ENCODE data around the gene PRDM15. TPM values are rescaled to one million over a fixed set of nuclear protein-coding genes. Genes with fewer than 3 reads are reported as not detected.

PRDM15 gene
- total RNA-seq, 5 donors from 2014 or later (not counting 1 experiment from before 2014, with no cell fraction given), result 17.8 to 22.0 (median 20.7) TPM

GRCh38 chr21:41768437-41769042, 110.6 kb downstream of the PRDM15 start:
- Mint-ChIP-seq H3K4me3 (peak overlapping the region; percentile 75 to 90 (median 76)), H3K27me3 (peaks cover 38 to 81% of the 10 kb centered on the region in 2 donors), H3K36me3 (no peaks in the 10 kb centered on the region), H3K27ac (peak overlapping the region in 1 of 2 donors; percentile 28), H3K4me1 (peaks cover 22 to 28% (median 28%) of the 10 kb centered on the region in 3 donors), H3K9me3 (no peaks in the 10 kb centered on the region)
- DNase-seq (peak in 12 of 35 experiments; percentile 14 to 47 (median 18)), ATAC-seq (replicated peaks in 1 of 4) (peak; percentile 41 to 50 (median 46))
- H3K27ac ChIP-seq (ENCODE audit: low read length), result no peak overlapping the region
- H3K4me1 ChIP-seq (ENCODE audit: control insufficient read depth in 1 of 2, extremely low read depth in 1 of 2, insufficient read depth in 2 of 2, low read length in 2 of 2), result peaks cover 19 to 31% of the 10 kb centered on the region in 2 experiments
- H3K4me3 ChIP-seq (ENCODE audit: control insufficient read depth in 1 of 2, extremely low read depth in 1 of 2, low read length in 1 of 2), result peak overlapping the region; percentile 36 to 68
- POLR2A ChIA-PET, result interaction anchor here in 1 of 2 donors (0.6 kb wide), 1 partner anchor 398 kb away, joined by 3 read pairs; no protein-coding TSS in a partner anchor
- CTCF ChIA-PET, result no interaction called here
- no peaks in the 10 kb centered on the region for H3K9me3 ChIP-seq
- WGBS (ENCODE audit: insufficient coverage), result 0% methylated on average over 6 of the region's 17 CpGs
- peaks cover 5 to 82% of the 10 kb centered on the region in 2 experiments for H3K27me3 ChIP-seq (replicated peaks in 1 of 2; ENCODE audit: control insufficient read depth in 2 of 2, extremely low read depth in 1 of 2, insufficient read depth in 2 of 2, low read length in 1 of 2)
- no peaks in the 10 kb centered on the region for H3K36me3 ChIP-seq (ENCODE audit: control insufficient read depth in 2 of 2, extremely low read depth in 1 of 2, insufficient read depth in 1 of 2, low read length in 1 of 2)

DNA sequence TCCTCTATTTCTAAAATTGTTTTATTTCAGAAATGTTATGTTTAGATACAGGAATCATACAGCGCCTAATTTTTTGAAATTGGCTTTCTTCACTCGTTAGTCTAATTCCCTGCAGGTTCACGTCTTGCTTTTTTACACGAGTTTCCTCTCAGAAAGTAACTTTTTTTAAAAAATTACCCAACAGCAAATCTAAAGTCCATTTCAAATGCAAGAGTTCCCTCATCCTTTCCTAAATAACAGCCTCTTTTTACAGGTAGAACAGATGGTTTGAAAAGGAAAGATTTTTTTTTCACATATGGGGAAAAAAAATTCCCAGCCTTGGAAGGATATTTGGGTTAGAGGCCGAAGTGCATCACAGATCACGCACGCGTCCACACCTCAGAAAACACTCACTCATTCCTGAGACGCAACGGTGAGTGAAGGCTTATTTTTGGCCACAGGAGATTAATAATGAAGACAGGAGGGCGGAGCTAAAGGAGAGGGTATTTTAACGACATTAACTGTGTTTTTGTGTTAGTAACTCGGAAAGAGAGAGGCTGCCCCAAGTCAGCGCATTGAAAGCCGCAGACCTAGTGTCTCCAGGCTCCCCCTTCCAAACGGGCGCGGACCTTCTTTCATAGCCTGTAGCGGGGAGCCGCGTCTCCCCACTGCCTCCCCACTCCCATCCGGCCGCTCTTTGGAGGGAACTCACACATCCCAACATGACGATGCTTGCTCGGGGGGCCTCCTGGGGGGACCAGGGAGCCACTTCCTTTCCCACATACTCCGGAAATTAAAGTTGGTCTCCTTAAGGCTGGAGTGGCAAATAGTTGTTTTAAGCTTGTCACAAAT, 111.3 kb downstream of the PRDM15 start:
- Histone ChIP-seq H3K27ac (ENCODE audit: low read length) (no peak overlapping the region), H3K9me3 (no peaks in the 10 kb centered on the region), H3K4me3 (ENCODE audit: control insufficient read depth in 1 of 2, extremely low read depth in 1 of 2, low read length in 1 of 2) (peak overlapping the region; percentile 36 to 68), H3K27me3 (replicated peaks in 1 of 2; ENCODE audit: control insufficient read depth in 2 of 2, extremely low read depth in 1 of 2, insufficient read depth in 2 of 2, low read length in 1 of 2) (peaks cover 9 to 87% of the 10 kb centered on the region in 2 experiments), H3K36me3 (ENCODE audit: control insufficient read depth in 2 of 2, extremely low read depth in 1 of 2, insufficient read depth in 1 of 2, low read length in 1 of 2) (no peaks in the 10 kb centered on the region), H3K4me1 (ENCODE audit: control insufficient read depth in 1 of 2, extremely low read depth in 1 of 2, insufficient read depth in 2 of 2, low read length in 2 of 2) (peaks cover 19 to 31% of the 10 kb centered on the region in 2 experiments)
- Mint-ChIP-seq H3K27ac (no peak overlapping the region), H3K4me3 (peak overlapping the region; percentile 75 to 90 (median 76)), H3K9me3 (no peaks in the 10 kb centered on the region), H3K4me1 (peaks cover 22 to 28% (median 28%) of the 10 kb centered on the region in 3 donors), H3K27me3 (peaks cover 40 to 82% of the 10 kb centered on the region in 2 donors), H3K36me3 (no peaks in the 10 kb centered on the region)
- ATAC-seq (replicated peaks in 1 of 4) (peak in 3 of 4 experiments; percentile 17 to 27 (median 22)), DNase-seq (peak in 1 of 35 experiments; percentile 28)
- ChIA-PET CTCF (no interaction called here), POLR2A (interaction anchor here in 1 of 2 donors (0.6 kb wide), 1 partner anchor 397 kb away, joined by 3 read pairs; no protein-coding TSS in a partner anchor)
- 4% methylated on average over 13 of the region's 26 CpGs for WGBS (ENCODE audit: insufficient coverage)

DNA sequence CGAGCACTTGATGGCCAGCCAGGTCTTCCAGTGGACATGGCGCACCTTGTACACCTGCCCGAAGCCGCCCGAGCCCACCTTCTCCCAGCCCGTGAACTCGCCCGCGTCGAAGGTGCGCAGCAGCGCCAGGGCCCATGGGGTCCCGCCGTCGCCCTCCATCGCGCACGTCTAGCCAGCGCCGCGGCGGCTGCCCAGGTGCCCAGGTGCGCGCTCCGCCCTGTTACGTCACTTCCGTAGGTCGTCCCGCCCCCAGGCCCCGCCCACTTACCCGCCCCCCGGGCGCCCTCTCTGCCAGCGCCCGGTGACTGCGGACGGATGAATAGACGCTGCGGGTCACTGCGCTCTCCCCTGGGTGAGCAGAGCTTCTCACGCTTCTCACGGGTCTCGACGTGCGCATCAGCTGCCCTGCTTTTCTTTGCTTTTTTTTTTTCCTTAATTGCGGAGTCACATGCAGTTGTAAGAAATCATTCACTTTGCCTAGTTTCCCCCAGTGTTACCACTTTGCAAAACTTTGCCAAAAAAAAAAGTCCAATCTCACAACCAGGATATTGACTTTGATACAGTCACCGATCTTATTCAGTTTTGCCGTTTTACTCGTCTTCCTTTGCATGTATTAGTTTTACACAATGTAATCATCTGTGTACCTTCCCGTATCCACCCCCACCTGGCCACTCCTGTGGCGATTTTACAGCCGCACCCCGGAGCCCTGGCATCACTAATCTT, 112.1 kb downstream of the PRDM15 start, which contains the start of gene RIPK4:
Gene RIPK4, minus strand, starts transcription at position 170 of the 723 bp plus-strand sequence. Its CDS starts 11 bp downstream, at position 159.
- peak within 1 kb of the TSS; percentile 75 to 90 (median 76) for H3K4me3 Mint-ChIP-seq
- CTCF ChIA-PET, result interaction anchor here in 1 of 2 donors (1.0 kb wide), 1 partner anchor 20 kb away, joined by 5 read pairs; no protein-coding TSS in a partner anchor
- Histone ChIP-seq H3K9me3 (no peaks in the 10 kb centered on the region), H3K27me3 (replicated peaks in 1 of 2; ENCODE audit: control insufficient read depth in 2 of 2, extremely low read depth in 1 of 2, insufficient read depth in 2 of 2, low read length in 1 of 2) (peaks cover 9 to 86% of the 10 kb centered on the region in 2 experiments), H3K4me1 (ENCODE audit: control insufficient read depth in 1 of 2, extremely low read depth in 1 of 2, insufficient read depth in 2 of 2, low read length in 2 of 2) (peaks cover 19 to 31% of the 10 kb centered on the region in 2 experiments), H3K4me3 (ENCODE audit: control insufficient read depth in 1 of 2, extremely low read depth in 1 of 2, low read length in 1 of 2) (peak within 1 kb of the TSS; percentile 36 to 68), H3K36me3 (ENCODE audit: control insufficient read depth in 2 of 2, extremely low read depth in 1 of 2, insufficient read depth in 1 of 2, low read length in 1 of 2) (no peaks in the 10 kb centered on the region), H3K27ac (ENCODE audit: low read length) (no peak within 1 kb of the TSS)
- peak within 1 kb of the TSS in 1 of 2 donors; percentile 17 for H3K27ac Mint-ChIP-seq
- WGBS (ENCODE audit: insufficient coverage), result 4% methylated on average over 49 of the region's 53 CpGs
- DNase-seq (peak in 34 of 35 experiments; percentile 14 to 76 (median 44)), ATAC-seq (replicated peaks in 1 of 4) (peak; percentile 44 to 83 (median 68))
- peaks cover 40 to 82% of the 10 kb centered on the region in 2 donors for H3K27me3 Mint-ChIP-seq
- H3K36me3 Mint-ChIP-seq, result no peaks in the 10 kb centered on the region
- no peaks in the 10 kb centered on the region for H3K9me3 Mint-ChIP-seq
- peaks cover 24 to 34% (median 28%) of the 10 kb centered on the region in 3 donors for H3K4me1 Mint-ChIP-seq
- POLR2A ChIA-PET, result no interaction called here

DNA sequence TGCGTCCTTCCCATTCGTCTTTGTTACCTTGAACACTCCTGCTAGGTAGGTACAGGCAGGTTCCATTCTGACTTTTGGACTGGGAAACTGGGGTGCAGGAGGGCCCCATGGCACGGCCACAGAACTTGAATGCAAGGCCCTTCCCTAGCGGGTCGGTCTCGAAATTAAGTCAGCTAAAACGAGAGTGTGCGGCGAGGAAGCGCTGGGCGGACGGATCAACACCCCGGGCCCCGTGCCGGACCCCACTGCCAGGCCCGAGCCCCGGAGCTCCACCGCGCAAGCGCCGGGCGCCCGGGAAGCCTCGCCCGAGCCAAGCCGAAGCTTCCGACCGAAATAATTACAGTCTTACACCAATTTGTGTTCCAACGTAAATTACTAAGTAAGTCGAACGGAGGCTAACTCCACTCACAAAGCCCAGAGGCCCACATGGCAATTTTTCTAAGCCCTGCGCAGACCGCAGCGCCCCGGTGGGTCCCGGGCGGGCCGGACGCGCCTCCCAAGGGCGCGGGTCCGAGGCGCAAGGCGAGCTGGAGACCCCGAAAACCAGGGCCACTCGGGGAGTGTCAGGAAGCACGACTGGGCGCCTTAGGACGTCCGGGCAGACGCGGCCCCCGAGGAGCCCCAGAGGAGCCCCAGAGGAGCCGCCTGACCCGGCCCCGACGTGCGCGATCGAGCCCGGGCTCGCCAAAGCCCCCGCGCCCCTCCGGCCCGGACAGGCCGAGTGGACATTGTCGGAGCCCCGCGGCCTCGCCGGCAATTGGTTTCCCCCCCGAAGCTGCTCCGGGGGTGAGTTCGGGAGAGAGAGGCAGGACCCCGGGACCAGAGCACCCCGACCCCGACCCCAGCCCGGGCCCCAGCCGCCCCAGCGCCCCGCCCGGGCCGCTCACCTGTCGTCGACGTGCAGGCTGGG, 112.9 kb downstream of the PRDM15 start:
- DNase-seq, result no peak
- H3K4me3 ChIP-seq (ENCODE audit: control insufficient read depth in 1 of 2, extremely low read depth in 1 of 2, low read length in 1 of 2), result peak overlapping the region; percentile 33 to 68
- no peak overlapping the region for H3K27ac ChIP-seq (ENCODE audit: low read length)
- WGBS (ENCODE audit: insufficient coverage), result 18% methylated on average over 88 of the region's 88 CpGs
- no peaks in the 10 kb centered on the region for H3K9me3 ChIP-seq
- H3K27me3 ChIP-seq (replicated peaks in 1 of 2; ENCODE audit: control insufficient read depth in 2 of 2, extremely low read depth in 1 of 2, insufficient read depth in 2 of 2, low read length in 1 of 2), result peaks cover 11 to 91% of the 10 kb centered on the region in 2 experiments
- Mint-ChIP-seq H3K27ac (no peak overlapping the region), H3K36me3 (no peaks in the 10 kb centered on the region), H3K9me3 (no peaks in the 10 kb centered on the region), H3K27me3 (peaks cover 48 to 84% of the 10 kb centered on the region in 2 donors), H3K4me3 (peak overlapping the region in 2 of 3 donors; percentile 41 to 90), H3K4me1 (peaks cover 29 to 42% (median 32%) of the 10 kb centered on the region in 3 donors)
- H3K36me3 ChIP-seq (ENCODE audit: control insufficient read depth in 2 of 2, extremely low read depth in 1 of 2, insufficient read depth in 1 of 2, low read length in 1 of 2), result no peaks in the 10 kb centered on the region
- peaks cover 26 to 34% of the 10 kb centered on the region in 2 experiments for H3K4me1 ChIP-seq (ENCODE audit: control insufficient read depth in 1 of 2, extremely low read depth in 1 of 2, insufficient read depth in 2 of 2, low read length in 2 of 2)
- POLR2A ChIA-PET, result interaction anchor here in 1 of 2 donors (0.5 kb wide), 1 partner anchor 817 kb away, joined by 3 read pairs; no protein-coding TSS in a partner anchor
- CTCF ChIA-PET, result interaction anchor here in 1 of 2 donors (1.0 kb wide), 1 partner anchor 21 kb away, joined by 5 read pairs; no protein-coding TSS in a partner anchor
- ATAC-seq (replicated peaks in 1 of 4), result no peak

DNA sequence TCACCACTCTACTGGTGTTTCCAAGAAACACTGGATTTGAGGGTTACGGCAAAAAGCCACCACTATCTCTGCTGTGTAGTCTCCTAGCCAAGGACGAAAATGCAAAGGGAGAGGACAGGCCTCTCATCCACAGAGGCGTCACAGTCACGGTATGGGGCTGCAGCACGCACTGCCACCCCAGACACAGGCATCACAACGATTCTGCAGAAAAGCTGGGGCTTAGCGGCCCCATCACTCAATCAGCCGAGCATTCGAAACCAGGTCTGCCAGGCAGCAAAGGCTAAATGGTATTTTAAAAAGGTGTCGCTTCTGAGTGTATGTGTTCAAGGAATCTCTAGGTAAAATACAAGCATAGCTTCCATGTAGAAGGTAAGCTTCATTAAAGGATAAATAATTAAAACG, 113.7 kb downstream of the PRDM15 start:
- peaks cover 15 to 92% of the 10 kb centered on the region in 2 experiments for H3K27me3 ChIP-seq (replicated peaks in 1 of 2; ENCODE audit: control insufficient read depth in 2 of 2, extremely low read depth in 1 of 2, insufficient read depth in 2 of 2, low read length in 1 of 2)
- no peaks in the 10 kb centered on the region for H3K9me3 Mint-ChIP-seq
- H3K4me3 ChIP-seq (ENCODE audit: control insufficient read depth in 1 of 2, extremely low read depth in 1 of 2, low read length in 1 of 2), result no peak overlapping the region
- POLR2A ChIA-PET, result no interaction called here
- no peaks in the 10 kb centered on the region for H3K36me3 ChIP-seq (ENCODE audit: control insufficient read depth in 2 of 2, extremely low read depth in 1 of 2, insufficient read depth in 1 of 2, low read length in 1 of 2)
- no peak overlapping the region for H3K27ac Mint-ChIP-seq
- ATAC-seq (replicated peaks in 1 of 4) (no peak), DNase-seq (no peak)
- no peak overlapping the region for H3K27ac ChIP-seq (ENCODE audit: low read length)
- H3K9me3 ChIP-seq, result no peaks in the 10 kb centered on the region
- H3K36me3 Mint-ChIP-seq, result no peaks in the 10 kb centered on the region
- peaks cover 26 to 39% of the 10 kb centered on the region in 2 experiments for H3K4me1 ChIP-seq (ENCODE audit: control insufficient read depth in 1 of 2, extremely low read depth in 1 of 2, insufficient read depth in 2 of 2, low read length in 2 of 2)
- peaks cover 33 to 44% (median 33%) of the 10 kb centered on the region in 3 donors for H3K4me1 Mint-ChIP-seq
- CTCF ChIA-PET, result no interaction called here
- WGBS (ENCODE audit: insufficient coverage), result 81% methylated on average over 6 of the region's 11 CpGs
- H3K4me3 Mint-ChIP-seq, result peak overlapping the region in 1 of 3 donors; percentile 63
- H3K27me3 Mint-ChIP-seq, result peaks cover 54 to 84% of the 10 kb centered on the region in 2 donors
